K562 (cell line): Measurements from ENCODE around the gene TNIK. TPM values are rescaled to one million over a fixed set of nuclear protein-coding genes. Genes with fewer than 3 reads are reported as not detected.

Source experiments
- ATAC-seq: fragments of 200-7000 bp; cut with Tn5 transposase; 3 replicates; pipeline ENCODE4 v1.9.1; 2020; ENCODE audit warnings: moderate library complexity
- BruUV-seq: library from RNA; stranded (reverse); fragments of 400-500 nt; replicated peaks from 2 replicates; lab custom pipeline; 2021; lab: Mats Ljungman, UMichigan
- CTCF ChIA-PET: fragments of 300-600 bp; formaldehyde crosslinking; extraction: SDS; loops from one replicate; lab custom pipeline; 2021; ENCODE audit warnings: low intra/inter-chr PET ratio; lab: Yijun Ruan, JAX
- POLR2A ChIA-PET: fragments of 300-600, 350-650 bp; sonication (Branson Sonifier 250); formaldehyde crosslinking; extraction: SDS; loops from one replicate; lab custom pipeline; 2021; ENCODE audit warnings: antibody characterized with exemption, inconsistent platforms; lab: Yijun Ruan, JAX
- DNase-seq, 4 experiments: peaks; one replicate each; pipeline versions ENCODE4 v3.0.0 to v3.0.0-alpha.2; 2011 to 2018; ENCODE audit warnings: low spot score in 3 of 4, mixed read lengths in 3 of 4; ENCODE audit errors: extremely low read depth in 1 of 4
- FAIRE-seq: peaks from 2 replicates; lab custom pipeline; 2011; peaks lifted over from hg19 to GRCh38; lab: Jason Lieb, UNC
- H2AFZ ChIP-seq: 2 replicates; pipeline ENCODE4 v1.6.0; 2011; ENCODE audit warnings: low read depth, low read length, control low read depth, inconsistent platforms
- H3K27ac ChIP-seq: fragments of 200-600 bp; 3 replicates; pipeline ENCODE4 v1.8.0; 2011; ENCODE audit warnings: low read depth, mild to moderate bottlenecking, control low read depth, inconsistent platforms, low read length, moderate library complexity, mixed read lengths; ENCODE audit errors: extremely low read depth
- H3K27me3 ChIP-seq, 2 experiments: fragments of 300-600 bp in 1 of 2; 2 replicates in 1 of 2; 3 replicates in 1 of 2; pipeline versions ENCODE4 v1.6.0 to v1.8.0; 2011; ENCODE audit warnings: inconsistent platforms in 2 of 2, low read length in 2 of 2, mild to moderate bottlenecking in 1 of 2, mixed read lengths in 1 of 2, moderate library complexity in 1 of 2; ENCODE audit not compliant: control insufficient read depth in 2 of 2, insufficient read depth in 2 of 2
- H3K36me3 ChIP-seq: fragments of 300-600 bp; 3 replicates; pipeline ENCODE4 v1.8.0; 2011; ENCODE audit warnings: mild to moderate bottlenecking, low read length, inconsistent platforms; ENCODE audit not compliant: control insufficient read depth, insufficient read depth
- H3K4me1 ChIP-seq, 2 experiments: fragments of 200-600 bp in 1 of 2; replicated peaks in 1 of 2; 2 replicates in 1 of 2; 3 replicates in 1 of 2; pipeline versions ENCODE4 v1.5.1 to v1.8.0; 2011; ENCODE audit warnings: inconsistent platforms in 2 of 2, low read length in 2 of 2, mild to moderate bottlenecking in 1 of 2, mixed read lengths in 1 of 2, moderate library complexity in 1 of 2; ENCODE audit not compliant: control insufficient read depth in 2 of 2, insufficient read depth in 2 of 2
- H3K4me2 ChIP-seq: 2 replicates; pipeline ENCODE4 v1.6.1; 2011; ENCODE audit warnings: low read length, control low read depth, inconsistent platforms, mixed read lengths; ENCODE audit not compliant: insufficient read depth
- H3K4me3 ChIP-seq: fragments of 200-600 bp; sonication (generic), shearing (Covaris generic); 2 replicates; pipeline ENCODE4 v1.5.1; 2016; ENCODE audit warnings: control low read depth, inconsistent platforms
- H3K79me2 ChIP-seq: fragments of 200-600 bp; 3 replicates; pipeline ENCODE4 v1.8.0; 2011; ENCODE audit warnings: low read length, inconsistent platforms; ENCODE audit not compliant: control insufficient read depth, insufficient read depth
- H3K9ac ChIP-seq, 2 experiments: 2 replicates each; pipeline versions ENCODE4 v1.6.0 to v1.6.1; 2011; ENCODE audit warnings: low read depth in 2 of 2, low read length in 2 of 2, control low read depth in 1 of 2, inconsistent platforms in 1 of 2, mild to moderate bottlenecking in 1 of 2, mixed read lengths in 1 of 2; ENCODE audit not compliant: insufficient read depth in 1 of 2
- H3K9me1 ChIP-seq: one replicate; pipeline ENCODE4 v1.6.0; 2011; ENCODE audit warnings: inconsistent platforms, mild to moderate bottlenecking, low read length, moderate library complexity; ENCODE audit not compliant: control insufficient read depth, insufficient read depth
- H3K9me3 ChIP-seq: replicated peaks from 2 replicates; pipeline ENCODE4 v1.5.1; 2011; ENCODE audit warnings: low read depth, low read length, inconsistent platforms; ENCODE audit not compliant: control insufficient read depth, insufficient read depth
- H4K20me1 ChIP-seq: replicated peaks from 2 replicates; pipeline ENCODE4 v1.6.1; 2011; ENCODE audit warnings: low read length, inconsistent platforms, mixed read lengths; ENCODE audit not compliant: control insufficient read depth, insufficient read depth
- BRCA1 ChIP-seq, 2 experiments: fragments of 450-650 bp in 1 of 2; sonication (generic) in 1 of 2; formaldehyde crosslinking in 1 of 2; IDR thresholded peaks; 2 replicates each; pipeline versions ENCODE4 v1.5.0 to v1.6.1; 2017 to 2020; ENCODE audit warnings: mild to moderate bottlenecking in 1 of 2, missing genetic modification reagents in 1 of 2
- MITF ChIP-seq: IDR thresholded peaks from 2 replicates; pipeline ENCODE4 v1.6.1; 2014; ENCODE audit warnings: antibody characterized with exemption
- NR2C2 ChIP-seq, 2 experiments: fragments of 200-800 bp in 1 of 2; sonication (Bioruptor generic) in 1 of 2; sonication (generic) in 1 of 2; formaldehyde crosslinking in 1 of 2; IDR thresholded peaks; 2 replicates each; pipeline versions ENCODE4 v1.6.1 to v1.8.0; 2016 to 2022; ENCODE audit warnings: mild to moderate bottlenecking in 1 of 2, missing compliant biosample characterization in 1 of 2, missing genetic modification characterization in 1 of 2, missing genetic modification reagents in 1 of 2
- PCBP1 ChIP-seq: fragments of 200-400 bp; formaldehyde crosslinking; IDR thresholded peaks from 2 replicates; pipeline ENCODE4 v1.6.1; 2018; ENCODE audit warnings: mild to moderate bottlenecking, low read depth, low read length; ENCODE audit not compliant: poor library complexity, severe bottlenecking
- WGBS: fragments of 100-300 bp; shearing (Covaris generic); methylation state at CpG from one replicate; pipeline ENCODE4 v1.1.6; 2016; ENCODE audit warnings: low coverage, mixed read lengths; ENCODE audit not compliant: insufficient coverage; ENCODE audit errors: missing lambda C conversion rate; 5-methylcytosine and 5-hydroxymethylcytosine counted together
- in situ Hi-C: fragments of 300-500 bp; cut with MboI; formaldehyde crosslinking; loops from 4 replicates; pipeline ENCODE4 v1.15.0; 2018; ENCODE audit warnings: inconsistent platforms, mixed read lengths
- intact Hi-C: fragments of 100-400 bp; cut with micrococcal nuclease; formaldehyde crosslinking; loops from 2 replicates; pipeline ENCODE4 v1.14.2; 2022
- polyA plus RNA-seq, 8 experiments: library from polyadenylated mRNA; depleted of rRNA in 4 of 8; stranded (reverse) in 5 of 8; unstranded in 3 of 8; fragments of >200 nt; fragmentation: Nextera tagmentation in 2 of 8; fragmentation: Illumina TruSeq in 1 of 8; extraction: Ambion mirVana in 2 of 8; extraction: Trizol in 1 of 8; gene quantifications; 2 replicates each; pipeline versions ENCODE4 v1.2.1 to v1.2.3, GENCODE V29; 2011 to 2014; ENCODE audit warnings: inconsistent platforms in 1 of 8, missing spikeins in 1 of 8
- total RNA-seq, 7 experiments: library from RNA; depleted of rRNA in 6 of 7; stranded (reverse); fragments of >200 nt in 6 of 7; fragmentation: Illumina TruSeq in 2 of 7; extraction: Trizol in 2 of 7; gene quantifications; 2 replicates each; pipeline versions ENCODE4 v1.2.1 to v1.2.3, GENCODE V29; 2011 to 2021; ENCODE audit warnings: low replicate concordance in 1 of 7

TNIK gene
- total and polyA plus RNA-seq, 9 of the 15 experiments (the other 6 are each of a cell fraction or from before 2014, with no cell fraction given): 6.6 to 39.0 (median 24.7) TPM

GRCh38 chr3:171155122-171155700, 305.0 kb downstream of the TNIK start:
- in situ Hi-C loops: no loop called here
- no peak for ATAC-seq

More at GRCh38 chr3:171155122-171155700, 305.0 kb downstream of the TNIK start:
- H2AFZ ChIP-seq: no peak overlapping the region
- TF ChIP-seq MITF (no peak), NR2C2 (CRISPR knock-in tag; IDR thresholded peaks at IDR 0.05) (no peak), NR2C2 (tag; IDR thresholded peaks at IDR 0.05) (no peak), PCBP1 (no peak), BRCA1 (IDR thresholded peaks at IDR 0.05) (no peak), BRCA1 (CRISPR knock-in tag; IDR thresholded peaks at IDR 0.05) (no peak)
- H3K27ac ChIP-seq: no peak overlapping the region
- 98% methylated on average over 4 of the region's 4 CpGs for WGBS
- H3K27me3 ChIP-seq: no peaks in the 10 kb centered on the region
- no peaks in the 10 kb centered on the region for H3K79me2 ChIP-seq
- no peaks in the 10 kb centered on the region; the same call in 1 of the 2 replicates for H4K20me1 ChIP-seq
- no TSS peak for BruUV-seq
- no peak overlapping the region for H3K9ac ChIP-seq
- H3K4me3 ChIP-seq: no peak overlapping the region
- H3K9me3 ChIP-seq: no peaks in the 10 kb centered on the region
- H3K4me1 ChIP-seq: peaks cover 27 to 35% of the 10 kb centered on the region in 2 experiments
- no peak overlapping the region for H3K4me2 ChIP-seq
- CTCF ChIA-PET: no interaction called here
- no peak for FAIRE-seq
- no peaks in the 10 kb centered on the region for H3K9me1 ChIP-seq
- no peak for DNase-seq
- intact Hi-C loops: loop anchor here (5.0 kb wide), 1 partner anchor 412 kb away; no protein-coding TSS in a partner anchor
- peaks cover 28% of the 10 kb centered on the region; the same call in 2 of the 3 replicates for H3K36me3 ChIP-seq
- POLR2A ChIA-PET: no interaction called here
